Smooth muscle cell (in vitro differentiated cells): ENCODE results near the gene SPTBN4. TPM values are rescaled to one million over a fixed set of nuclear protein-coding genes. Genes with fewer than 3 reads are reported as not detected.

Experiments used
- DNase-seq: peaks from one replicate; lab custom pipeline; 2025; ENCODE audit not compliant: unreplicated experiment; lab: John Stamatoyannopoulos, UW
- H2AFZ ChIP-seq: fragments of 200-600 bp; sonication (generic); 2 replicates; pipeline ENCODE4 v1.6.0; 2016; ENCODE audit warnings: antibody characterized with exemption, low read depth, mild to moderate bottlenecking
- H3F3A ChIP-seq: fragments of 200-600 bp; sonication (generic); 2 replicates; pipeline ENCODE4 v1.6.0; 2017; ENCODE audit warnings: antibody characterized with exemption, low read depth
- H3K27ac ChIP-seq: fragments of 200-600 bp; sonication (generic); 2 replicates; pipeline ENCODE4 v1.5.1; 2016; ENCODE audit warnings: low read depth, mild to moderate bottlenecking
- H3K27me3 ChIP-seq: fragments of 200-600 bp; sonication (generic); 2 replicates; pipeline ENCODE4 v1.6.1; 2016; ENCODE audit warnings: low read depth, mild to moderate bottlenecking
- H3K36me3 ChIP-seq: fragments of 200-600 bp; sonication (generic); 2 replicates; pipeline ENCODE4 v1.5.1; 2016; ENCODE audit warnings: low read depth
- H3K4me1 ChIP-seq: fragments of 200-600 bp; sonication (generic); 2 replicates; pipeline ENCODE4 v1.5.1; 2016; ENCODE audit warnings: low read depth
- H3K4me2 ChIP-seq: fragments of 200-600 bp; sonication (generic); 2 replicates; pipeline ENCODE4 v1.6.0; 2016; ENCODE audit warnings: mild to moderate bottlenecking
- H3K4me3 ChIP-seq: fragments of 200-600 bp; sonication (generic); 2 replicates; pipeline ENCODE4 v1.5.1; 2016; ENCODE audit warnings: mild to moderate bottlenecking
- H3K79me2 ChIP-seq: fragments of 200-600 bp; sonication (generic); 2 replicates; pipeline ENCODE4 v1.6.0; 2016; ENCODE audit warnings: low read depth, mild to moderate bottlenecking
- H3K9ac ChIP-seq: fragments of 200-600 bp; sonication (generic); 2 replicates; pipeline ENCODE4 v1.6.0; 2016; ENCODE audit warnings: low read depth
- H3K9me3 ChIP-seq: fragments of 200-600 bp; sonication (generic); replicated peaks from 2 replicates; pipeline ENCODE4 v1.5.1; 2016; ENCODE audit warnings: low read depth
- H4K20me1 ChIP-seq: fragments of 200-600 bp; sonication (generic); 2 replicates; pipeline ENCODE4 v1.6.0; 2016; ENCODE audit warnings: low read depth
- WGBS: methylation state at CpG from one replicate; pipeline ENCODE4 v1.1.7; 2016; ENCODE audit warnings: low lambda C conversion rate; 5-methylcytosine and 5-hydroxymethylcytosine counted together
- polyA plus RNA-seq: library from polyadenylated mRNA; unstranded; fragments of >200 nt; fragmentation: Nextera tagmentation; extraction: Ambion mirVana; gene quantifications from 2 replicates; pipeline ENCODE4 v1.2.1, GENCODE V29; 2016
- total RNA-seq: library from RNA; depleted of rRNA; stranded (reverse); fragments of >200 nt; gene quantifications from 2 replicates; pipeline ENCODE4 v1.2.3, GENCODE V29; 2014
- TF ChIP-seq, protein P1 (sequence below): fragments of 200-600 bp; sonication (generic); IDR thresholded peaks from 2 replicates; pipeline ENCODE4 v1.5.1; 2017; ENCODE audit warnings: borderline replicate concordance, mild to moderate bottlenecking, antibody characterized with exemption; ENCODE audit not compliant: insufficient read depth, poor library complexity, severe bottlenecking

Gene SPTBN4
- total and polyA plus RNA-seq, 2 experiments from 2014 or later: 1.0 to 1.2 TPM

DNA sequence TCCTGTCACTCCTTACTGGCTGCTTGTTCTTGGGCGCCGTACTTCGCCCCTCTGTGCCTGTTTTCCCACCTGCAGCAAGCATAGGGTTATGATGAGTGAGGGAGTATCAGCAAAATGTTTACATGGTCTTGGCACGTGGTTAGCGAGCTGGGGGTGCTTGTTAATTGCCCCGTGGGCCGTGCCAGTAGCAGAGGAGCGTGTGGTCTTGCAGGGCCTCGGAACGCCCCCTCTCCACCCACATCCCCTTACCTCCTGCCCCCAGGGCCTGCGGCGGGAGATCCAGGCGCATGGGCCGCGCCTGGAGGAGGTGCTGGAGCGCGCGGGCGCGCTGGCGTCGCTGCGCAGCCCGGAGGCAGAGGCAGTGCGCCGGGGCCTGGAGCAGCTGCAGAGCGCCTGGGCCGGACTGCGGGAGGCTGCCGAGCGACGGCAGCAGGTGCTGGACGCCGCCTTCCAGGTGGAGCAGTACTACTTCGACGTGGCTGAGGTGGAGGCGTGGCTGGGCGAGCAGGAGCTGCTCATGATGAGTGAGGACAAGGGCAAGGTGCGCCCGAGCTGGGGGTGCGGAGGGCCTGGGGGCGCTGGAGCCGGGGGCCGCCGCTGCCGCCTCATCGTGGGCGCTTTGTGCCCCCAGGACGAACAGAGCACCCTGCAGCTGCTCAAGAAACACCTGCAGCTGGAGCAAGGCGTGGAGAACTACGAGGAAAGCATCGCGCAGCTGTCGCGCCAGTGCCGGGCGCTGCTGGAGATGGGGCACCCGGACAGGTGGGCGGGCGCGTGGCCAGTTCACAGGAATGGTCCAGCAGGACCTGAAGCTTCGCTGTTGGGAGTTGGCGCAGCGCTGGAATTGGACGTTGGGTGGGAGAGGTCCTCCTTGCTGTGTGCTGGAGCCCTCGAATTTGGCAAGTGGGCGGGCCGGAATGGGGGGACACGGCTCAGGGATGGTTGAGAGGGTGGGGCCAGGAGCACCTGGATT is 87.4 kb downstream of the SPTBN4 start:
- Histone ChIP-seq H3K9ac (no peak overlapping the region), H2AFZ (no peak overlapping the region), H3K79me2 (no peaks in the 10 kb centered on the region), H3K27me3 (peaks cover 51% of the 10 kb centered on the region), H3K36me3 (no peaks in the 10 kb centered on the region), H3F3A (no peaks in the 10 kb centered on the region), H3K4me1 (no peaks in the 10 kb centered on the region), H3K9me3 (no peaks in the 10 kb centered on the region), H3K4me3 (no peak overlapping the region), H3K27ac (no peak overlapping the region), H3K4me2 (no peak overlapping the region), H4K20me1 (no peaks in the 10 kb centered on the region)
- TF ChIP-seq, protein P1, sequence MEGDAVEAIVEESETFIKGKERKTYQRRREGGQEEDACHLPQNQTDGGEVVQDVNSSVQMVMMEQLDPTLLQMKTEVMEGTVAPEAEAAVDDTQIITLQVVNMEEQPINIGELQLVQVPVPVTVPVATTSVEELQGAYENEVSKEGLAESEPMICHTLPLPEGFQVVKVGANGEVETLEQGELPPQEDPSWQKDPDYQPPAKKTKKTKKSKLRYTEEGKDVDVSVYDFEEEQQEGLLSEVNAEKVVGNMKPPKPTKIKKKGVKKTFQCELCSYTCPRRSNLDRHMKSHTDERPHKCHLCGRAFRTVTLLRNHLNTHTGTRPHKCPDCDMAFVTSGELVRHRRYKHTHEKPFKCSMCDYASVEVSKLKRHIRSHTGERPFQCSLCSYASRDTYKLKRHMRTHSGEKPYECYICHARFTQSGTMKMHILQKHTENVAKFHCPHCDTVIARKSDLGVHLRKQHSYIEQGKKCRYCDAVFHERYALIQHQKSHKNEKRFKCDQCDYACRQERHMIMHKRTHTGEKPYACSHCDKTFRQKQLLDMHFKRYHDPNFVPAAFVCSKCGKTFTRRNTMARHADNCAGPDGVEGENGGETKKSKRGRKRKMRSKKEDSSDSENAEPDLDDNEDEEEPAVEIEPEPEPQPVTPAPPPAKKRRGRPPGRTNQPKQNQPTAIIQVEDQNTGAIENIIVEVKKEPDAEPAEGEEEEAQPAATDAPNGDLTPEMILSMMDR: no peak
- WGBS: 42% methylated on average over 32 of the region's 69 CpGs
- DNase-seq: no peak

GRCh38 chr19:40555978-40556689 is 89.3 kb downstream of the SPTBN4 start:
- no peak for DNase-seq
- peaks cover 52% of the 10 kb centered on the region for H3K27me3 ChIP-seq

GRCh38 chr19:40556953-40557530 is 90.2 kb downstream of the SPTBN4 start:
- Histone ChIP-seq H2AFZ (no peak overlapping the region), H3K27ac (no peak overlapping the region), H3K36me3 (no peaks in the 10 kb centered on the region), H3K79me2 (no peaks in the 10 kb centered on the region), H3F3A (no peaks in the 10 kb centered on the region), H3K4me2 (no peak overlapping the region), H3K9ac (no peak overlapping the region), H4K20me1 (no peaks in the 10 kb centered on the region), H3K4me3 (no peak overlapping the region), H3K4me1 (no peaks in the 10 kb centered on the region), H3K9me3 (no peaks in the 10 kb centered on the region), H3K27me3 (peaks cover 59% of the 10 kb centered on the region)
- 82% methylated on average over 19 of the region's 24 CpGs for WGBS
- TF ChIP-seq, protein P1: no peak
- DNase-seq: no peak

More at GRCh38 chr19:40555978-40556689, 89.3 kb downstream of the SPTBN4 start:
- Histone ChIP-seq H4K20me1 (no peaks in the 10 kb centered on the region), H2AFZ (no peak overlapping the region), H3K9ac (no peak overlapping the region), H3K4me2 (no peak overlapping the region), H3K4me1 (no peaks in the 10 kb centered on the region), H3K36me3 (no peaks in the 10 kb centered on the region), H3K9me3 (no peaks in the 10 kb centered on the region), H3K79me2 (no peaks in the 10 kb centered on the region), H3K27ac (no peak overlapping the region), H3F3A (no peaks in the 10 kb centered on the region), H3K4me3 (no peak overlapping the region)
- TF ChIP-seq, protein P1: no peak
- WGBS: 82% methylated on average over 17 of the region's 17 CpGs
